ENCODE measurements around the gene TICAM1.

- no peak for TF ChIP-seq CTCF (conservative IDR thresholded peaks at IDR 0.05)
- TF ChIP-seq EZH2 (IDR thresholded peaks at IDR 0.05; ENCODE audit: low read depth), result no peak
Measured at GRCh38 chr19:4814625-4815425, 16.7 kb downstream of the TICAM1 start.

All from PC-9 (cell line).